HG03439 (cell line): ENCODE data around the gene KLHL15.
A peak's percentile ranks its signal among the peaks of the same experiment; 100 is the strongest.
"Not testable (repeated sequence)": the region's sequence is repeated elsewhere in the genome, so short reads cannot be mapped to it uniquely, and the experiment has no call there.

Experiments used
- ATAC-seq: cut with Tn5 transposase; IDR thresholded peaks from one replicate; pipeline ENCODE4 v1.9.1; 2021; ENCODE audit warnings: mild to moderate bottlenecking, moderate library complexity; ENCODE audit not compliant: unreplicated experiment

Gene KLHL15, protein sequence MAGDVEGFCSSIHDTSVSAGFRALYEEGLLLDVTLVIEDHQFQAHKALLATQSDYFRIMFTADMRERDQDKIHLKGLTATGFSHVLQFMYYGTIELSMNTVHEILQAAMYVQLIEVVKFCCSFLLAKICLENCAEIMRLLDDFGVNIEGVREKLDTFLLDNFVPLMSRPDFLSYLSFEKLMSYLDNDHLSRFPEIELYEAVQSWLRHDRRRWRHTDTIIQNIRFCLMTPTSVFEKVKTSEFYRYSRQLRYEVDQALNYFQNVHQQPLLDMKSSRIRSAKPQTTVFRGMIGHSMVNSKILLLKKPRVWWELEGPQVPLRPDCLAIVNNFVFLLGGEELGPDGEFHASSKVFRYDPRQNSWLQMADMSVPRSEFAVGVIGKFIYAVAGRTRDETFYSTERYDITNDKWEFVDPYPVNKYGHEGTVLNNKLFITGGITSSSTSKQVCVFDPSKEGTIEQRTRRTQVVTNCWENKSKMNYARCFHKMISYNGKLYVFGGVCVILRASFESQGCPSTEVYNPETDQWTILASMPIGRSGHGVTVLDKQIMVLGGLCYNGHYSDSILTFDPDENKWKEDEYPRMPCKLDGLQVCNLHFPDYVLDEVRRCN

DNA sequence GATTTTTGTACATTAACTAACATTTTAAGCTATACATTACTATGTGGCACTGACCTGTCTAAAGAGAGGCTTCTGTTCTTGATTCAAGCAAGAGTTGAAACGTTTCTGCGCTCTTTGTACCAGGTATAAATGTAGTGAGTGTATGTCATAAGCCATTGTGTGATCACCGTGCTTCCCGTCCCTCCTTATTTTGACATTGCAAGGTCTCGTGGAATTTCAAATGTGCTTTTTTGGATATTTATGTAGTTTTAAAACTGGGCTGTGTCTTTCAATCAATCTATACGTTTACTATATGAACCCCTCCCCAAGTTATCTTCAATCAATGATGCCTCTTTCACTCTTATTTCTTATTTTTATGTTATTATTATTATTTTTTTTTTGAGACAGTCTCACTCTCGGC lies at the start of gene KLHL15:
Gene KLHL15 (minus strand): TSS at position 101 of the 400 bp plus-strand sequence. CDS start 20,493 bp downstream, outside the sequence.
- ATAC-seq: no peak

DNA sequence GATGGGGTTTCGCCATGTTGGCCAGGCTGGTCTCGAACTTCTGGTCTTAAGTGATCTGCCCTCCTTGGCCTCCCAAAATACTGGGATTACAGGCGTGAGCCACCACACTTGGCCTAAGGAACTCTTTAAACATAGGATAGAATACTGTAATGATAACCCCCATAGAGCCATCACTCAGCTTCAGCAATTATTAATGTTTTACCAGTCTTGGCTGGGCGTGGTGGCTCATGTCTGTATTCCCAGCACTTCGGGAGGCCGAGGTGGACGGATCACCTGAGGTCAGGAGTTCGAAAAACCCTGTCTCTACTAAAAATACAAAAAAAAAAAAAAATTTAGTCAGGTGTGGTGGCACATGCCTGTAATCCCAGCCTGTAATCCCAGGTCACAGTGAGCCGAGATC lies 42.9 kb upstream of the KLHL15 start:
- ATAC-seq: no peak

DNA sequence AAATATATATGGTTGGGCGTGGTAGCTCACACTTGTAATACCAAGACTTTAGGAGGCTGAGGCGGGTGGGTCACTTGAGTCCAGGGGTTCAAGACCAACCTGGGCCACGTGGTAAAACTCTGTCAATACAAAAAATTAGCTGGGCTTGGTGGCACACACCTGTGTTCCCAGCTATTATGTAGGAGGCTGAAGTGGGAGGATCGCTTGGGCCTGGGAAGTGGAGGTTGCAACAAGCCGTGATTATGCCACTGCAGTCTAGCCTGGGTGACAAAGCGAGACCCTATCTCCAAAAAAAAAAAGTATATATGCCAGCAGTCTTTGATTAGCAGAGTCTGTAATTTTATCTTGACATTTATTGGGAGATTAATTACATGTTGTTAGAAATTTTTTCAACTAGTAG lies 36.5 kb upstream of the KLHL15 start:
- no peak for ATAC-seq

DNA sequence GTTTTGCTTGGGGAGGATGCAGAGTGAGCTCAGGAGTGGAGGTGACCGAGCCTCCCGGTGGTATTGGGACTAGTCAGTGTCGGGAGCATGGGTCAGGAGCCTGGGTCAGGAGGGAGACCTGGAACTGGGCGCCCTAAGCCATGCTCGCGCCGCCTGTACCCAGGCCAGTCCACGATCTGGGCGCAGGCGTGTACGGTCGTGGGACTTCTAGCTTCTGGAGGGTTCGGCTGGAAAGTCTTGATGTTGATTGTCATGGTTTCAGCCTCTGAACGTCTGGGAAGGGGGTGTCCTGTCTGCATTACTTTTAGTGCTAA lies 28.0 kb upstream of the KLHL15 start:
- peak; percentile 19 for ATAC-seq

DNA sequence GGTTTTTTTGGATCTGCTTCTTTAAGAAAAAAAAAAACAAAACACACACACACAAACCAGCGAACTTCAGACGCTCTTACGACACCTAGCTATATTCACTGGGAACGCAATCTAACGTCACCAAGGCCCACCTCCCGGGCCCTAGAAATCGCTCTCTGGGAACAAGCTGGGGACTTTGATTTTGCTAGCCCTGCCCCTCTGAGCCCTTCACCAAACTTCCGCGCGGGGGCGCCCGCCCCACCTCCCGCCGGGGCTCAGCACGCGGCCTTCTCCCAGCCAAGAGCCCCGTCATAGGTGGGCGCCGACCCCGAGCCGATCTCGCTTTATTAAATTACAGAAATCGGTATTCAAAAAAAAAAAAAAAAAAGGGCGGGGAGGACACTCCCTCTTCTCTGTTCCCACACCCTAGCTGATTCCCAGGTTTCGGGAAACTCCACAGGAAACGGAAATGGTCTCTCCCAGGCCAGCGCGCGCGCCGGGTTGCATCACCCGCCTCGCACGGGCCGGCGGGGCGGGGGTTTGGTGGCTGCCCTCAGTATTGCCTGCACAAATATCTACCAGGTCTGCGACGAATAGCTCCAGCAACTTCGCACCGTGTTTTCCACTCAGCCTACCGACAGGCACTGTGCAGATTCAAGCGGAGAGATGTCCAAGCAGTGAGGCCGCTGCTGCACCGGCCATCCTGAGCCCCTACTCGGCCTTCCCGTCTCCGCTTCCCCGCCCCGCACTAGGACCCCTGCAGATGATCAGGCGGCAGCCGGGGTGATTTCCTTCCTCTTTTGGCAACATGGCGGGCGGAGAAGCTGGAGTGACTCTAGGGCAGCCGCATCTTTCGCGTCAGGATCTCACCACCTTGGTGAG lies 27.4 kb upstream of the KLHL15 start, which contains the start of gene EIF2S3:
Gene EIF2S3 (plus strand): TSS at position 775 of the 861 bp plus-strand sequence. CDS start 13 bp downstream, at position 788.
- ATAC-seq: peak; percentile 89

DNA sequence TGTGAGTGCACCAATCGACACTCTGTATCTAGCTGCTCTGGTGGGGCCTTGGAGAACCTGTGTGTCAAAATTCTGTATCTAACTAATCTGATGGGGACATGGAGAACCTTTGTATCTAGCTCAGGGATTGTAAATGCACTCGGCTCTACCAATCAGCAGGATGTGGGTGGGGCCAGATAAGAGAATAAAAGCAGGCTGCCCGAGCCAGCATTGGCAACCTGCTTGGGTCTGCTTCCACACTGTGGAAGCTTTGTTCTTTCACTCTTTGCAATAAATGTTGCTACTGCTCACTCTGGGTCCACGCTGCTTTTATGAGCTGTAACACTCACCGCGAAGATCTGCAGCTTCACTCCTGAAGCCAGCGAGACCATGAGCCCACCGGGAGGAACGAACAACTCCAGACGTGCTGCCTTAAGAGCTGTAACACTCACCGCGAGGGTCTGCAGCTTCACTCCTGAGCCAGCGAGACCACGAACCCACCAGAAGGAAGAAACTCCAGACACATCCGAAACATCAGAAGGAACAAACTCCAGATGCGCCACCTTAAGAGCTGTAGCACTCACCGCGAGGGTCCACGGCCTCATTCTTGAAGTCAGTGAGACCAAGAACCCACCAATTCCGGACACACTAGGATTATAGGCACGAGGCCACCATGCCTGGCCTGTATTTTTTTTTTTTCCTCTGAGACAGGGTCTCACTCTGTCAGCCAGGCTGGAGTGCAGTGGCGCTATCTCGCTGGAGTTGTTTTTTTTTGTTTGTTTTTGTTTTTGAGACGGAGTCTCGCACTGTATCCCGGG lies 23.7 kb upstream of the KLHL15 start:
- ATAC-seq: not testable (repeated sequence)

DNA sequence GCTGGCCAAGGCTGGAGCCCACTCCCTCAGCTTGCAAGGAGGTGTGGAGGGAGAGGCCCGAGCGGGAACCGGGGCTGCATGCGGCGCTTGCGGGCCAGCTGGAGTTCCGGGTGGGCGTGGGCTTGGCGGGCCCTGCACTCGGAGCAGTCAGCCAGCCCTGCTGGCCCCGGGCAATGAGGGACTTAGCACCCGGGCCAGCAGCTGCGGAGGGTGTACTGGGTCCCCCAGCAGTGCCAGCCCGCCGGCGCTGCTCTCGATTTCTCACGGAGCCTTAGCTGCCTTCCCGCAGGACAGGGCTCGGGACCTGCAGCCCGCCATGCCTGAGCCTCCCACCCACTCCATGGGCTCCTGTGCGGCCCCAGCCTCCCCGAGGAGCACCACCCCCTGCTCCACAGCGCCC lies 22.7 kb upstream of the KLHL15 start:
- ATAC-seq: not testable (repeated sequence)

DNA sequence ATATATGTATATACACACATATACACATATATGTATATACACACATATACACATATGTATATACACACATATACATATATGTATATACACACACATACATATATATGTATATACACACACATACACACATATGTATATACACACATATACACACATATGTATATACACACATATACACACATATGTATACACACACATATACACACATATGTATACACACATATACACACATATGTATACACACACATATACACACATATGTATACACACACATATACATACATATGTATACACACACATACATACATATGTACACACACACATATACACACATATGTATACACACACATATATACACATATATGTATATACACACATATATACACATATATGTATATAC lies 19.1 kb upstream of the KLHL15 start:
- not testable (repeated sequence) for ATAC-seq

DNA sequence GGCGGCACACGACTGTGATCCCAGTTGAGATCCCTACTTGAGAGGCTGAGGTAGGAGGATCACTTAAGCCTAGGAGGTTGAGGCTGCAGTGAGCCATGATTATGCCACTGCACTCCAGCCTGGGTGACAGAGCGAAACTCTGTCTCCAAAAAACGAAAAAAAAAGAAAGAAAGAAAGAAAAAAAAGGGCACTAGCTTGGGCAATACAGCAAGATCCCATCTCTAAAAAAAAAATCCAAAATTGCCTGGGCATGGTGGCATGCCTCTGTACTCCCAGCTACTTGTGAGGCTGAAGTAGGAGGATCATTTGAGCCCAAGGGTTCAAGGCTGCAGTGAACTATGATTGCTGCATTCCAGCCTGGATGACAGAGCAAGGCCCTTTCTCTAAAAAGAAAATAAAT lies 10.7 kb upstream of the KLHL15 start:
- ATAC-seq: no peak

DNA sequence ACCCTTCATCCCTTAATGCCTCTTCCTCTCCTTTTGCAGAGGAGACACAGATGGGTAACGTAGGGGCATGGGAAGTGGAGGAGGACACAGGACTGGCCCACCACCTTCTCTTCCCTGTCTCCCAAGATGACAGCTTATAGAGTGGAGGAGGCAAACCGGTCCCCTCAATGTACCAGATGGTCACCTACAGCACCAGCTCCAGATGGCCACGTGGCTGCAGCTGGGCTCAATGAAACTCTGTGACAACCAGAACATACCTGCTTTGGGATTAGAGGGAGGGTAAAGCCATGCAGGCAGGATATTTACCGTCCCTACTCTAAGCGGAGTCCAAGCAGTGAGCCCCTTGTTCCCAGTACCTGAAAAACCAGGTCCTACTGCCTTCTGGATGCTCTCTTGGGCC lies 7.5 kb upstream of the KLHL15 start:
- ATAC-seq: no peak

DNA sequence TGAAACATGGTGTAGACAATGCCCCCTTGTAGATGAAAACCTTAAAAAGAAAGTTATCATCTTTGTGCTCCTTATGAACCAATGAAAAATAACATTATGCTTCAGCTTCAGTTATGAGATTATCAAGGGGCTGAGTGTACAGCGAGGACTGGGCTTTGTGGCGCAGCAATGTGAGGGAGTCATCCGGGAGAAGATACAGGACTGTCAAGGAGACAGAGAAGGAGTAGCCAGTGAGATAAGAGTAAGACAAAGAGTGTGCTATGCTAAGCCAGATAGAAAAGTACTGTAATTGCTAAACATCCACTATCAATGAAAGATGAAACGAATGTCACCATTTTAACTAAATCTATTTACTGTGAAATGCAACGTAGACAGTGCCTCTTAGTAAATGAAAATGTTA lies 3.6 kb upstream of the KLHL15 start:
- ATAC-seq: no peak

DNA sequence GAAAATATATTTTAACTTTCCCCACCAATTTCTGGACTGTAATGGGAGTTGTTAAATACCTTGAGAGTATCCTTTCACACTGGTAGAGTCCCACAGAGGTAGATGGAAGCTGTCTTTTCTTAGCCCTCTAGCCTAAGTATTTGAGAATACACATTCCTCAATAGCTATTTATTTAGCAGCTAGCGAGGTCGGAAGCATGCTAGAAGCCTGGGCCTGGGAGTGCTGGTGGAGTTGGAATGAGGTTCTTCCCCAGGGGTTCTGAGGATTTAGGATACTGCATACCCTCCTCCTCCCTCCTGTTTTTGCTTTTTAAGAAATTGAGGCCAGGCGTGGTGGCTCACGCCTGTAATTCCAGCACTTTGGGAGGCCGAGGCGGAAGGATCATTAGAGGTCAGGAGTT lies 999 bp upstream of the KLHL15 start:
- no peak for ATAC-seq

DNA sequence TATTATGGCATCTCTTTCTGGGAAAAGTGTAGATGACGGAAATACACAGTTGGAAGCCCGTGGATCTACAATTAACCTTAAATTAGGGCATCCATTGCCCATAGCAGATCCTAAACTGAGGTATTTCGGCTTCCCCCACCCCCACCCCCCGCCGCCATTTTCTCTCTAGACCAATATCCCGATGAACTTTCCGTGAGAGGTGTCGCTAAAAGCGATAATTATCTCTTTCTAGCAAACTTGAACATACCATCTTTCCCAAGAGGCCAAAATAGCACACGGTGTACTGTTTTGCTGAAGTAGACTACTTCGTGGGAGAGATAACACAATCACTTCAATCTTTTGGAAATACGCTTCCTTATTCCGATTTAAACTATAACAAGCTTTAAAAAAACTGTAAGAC lies 554 bp downstream of the KLHL15 start:
- ATAC-seq: no peak

DNA sequence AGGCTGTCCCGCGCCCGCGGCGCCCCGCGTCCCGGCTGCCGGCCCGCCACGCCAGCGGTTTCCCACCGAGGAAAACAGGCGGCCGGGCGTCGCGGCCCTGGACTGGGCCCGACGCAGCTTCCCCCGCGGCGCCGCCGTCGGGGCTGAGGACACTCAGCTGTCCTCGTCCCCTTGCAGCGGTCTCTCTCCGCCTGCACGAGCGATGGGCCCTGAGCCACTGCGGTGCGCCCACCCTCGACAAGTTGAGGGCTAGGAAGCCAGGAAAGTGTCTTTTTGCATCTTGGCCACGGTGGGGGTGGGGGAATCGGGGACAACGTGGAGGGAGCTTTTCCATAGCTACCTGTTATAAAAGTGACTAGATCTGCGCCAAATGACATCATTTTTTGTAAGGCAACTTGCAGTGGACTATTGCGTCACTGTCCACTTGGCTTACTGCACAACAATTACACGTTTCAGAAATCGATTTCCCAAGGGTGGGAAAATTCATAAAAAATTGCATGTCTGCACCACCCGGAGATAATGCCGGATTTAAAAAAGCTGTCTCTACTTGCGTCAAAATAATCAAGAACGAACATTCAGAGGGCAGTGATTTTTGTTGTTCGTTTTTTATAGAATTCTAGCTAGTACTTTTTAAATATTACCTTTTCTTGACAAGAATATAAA lies 1.1 kb downstream of the KLHL15 start:
- ATAC-seq: peak; percentile 33

DNA sequence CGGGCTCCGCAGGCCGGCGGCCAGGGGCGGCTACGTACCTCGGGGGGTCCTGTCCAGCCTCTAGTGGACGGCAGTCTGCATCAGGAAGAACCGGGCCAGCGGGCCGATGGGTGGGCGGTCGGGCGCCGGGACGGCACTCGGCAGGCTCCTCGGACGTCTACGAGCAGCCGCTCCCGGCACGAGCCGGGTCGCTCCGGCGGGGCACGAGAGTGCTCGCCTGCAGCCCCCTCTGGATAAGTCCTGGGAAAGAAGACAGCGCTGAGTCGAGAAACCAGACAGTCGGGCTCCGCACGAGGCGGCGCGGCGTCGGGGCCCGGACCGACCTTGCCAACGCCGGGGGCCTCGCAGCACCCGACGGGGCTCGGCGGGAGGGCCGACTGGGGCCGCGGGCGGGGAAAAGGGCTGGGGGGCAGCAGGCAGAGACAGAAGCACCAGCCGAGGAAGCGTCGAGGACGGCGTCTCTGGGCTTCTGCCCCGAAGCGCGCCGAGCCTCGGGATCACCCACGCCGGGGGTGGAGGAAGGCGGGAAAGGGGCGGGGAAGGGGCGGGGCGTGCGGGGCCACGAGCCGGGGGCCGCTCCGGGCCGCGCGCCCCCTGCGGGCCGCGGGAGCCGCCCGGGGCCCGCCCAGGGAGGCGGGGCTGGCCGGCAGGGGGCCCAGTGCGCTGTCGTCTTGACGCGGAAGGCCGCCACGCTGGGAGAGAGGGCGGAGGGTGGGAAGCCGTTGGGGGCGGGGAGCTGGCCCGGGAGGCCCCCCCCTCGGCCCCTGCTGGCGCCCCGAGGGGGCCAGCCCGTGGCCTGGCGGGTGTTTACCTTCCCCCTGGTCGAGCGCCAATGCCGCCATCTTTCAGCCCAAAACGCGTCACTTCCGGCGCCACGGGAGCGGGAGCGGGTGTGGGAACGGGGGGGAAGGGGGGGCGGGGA lies 1.9 kb downstream of the KLHL15 start:
- ATAC-seq: peak; percentile 84

DNA sequence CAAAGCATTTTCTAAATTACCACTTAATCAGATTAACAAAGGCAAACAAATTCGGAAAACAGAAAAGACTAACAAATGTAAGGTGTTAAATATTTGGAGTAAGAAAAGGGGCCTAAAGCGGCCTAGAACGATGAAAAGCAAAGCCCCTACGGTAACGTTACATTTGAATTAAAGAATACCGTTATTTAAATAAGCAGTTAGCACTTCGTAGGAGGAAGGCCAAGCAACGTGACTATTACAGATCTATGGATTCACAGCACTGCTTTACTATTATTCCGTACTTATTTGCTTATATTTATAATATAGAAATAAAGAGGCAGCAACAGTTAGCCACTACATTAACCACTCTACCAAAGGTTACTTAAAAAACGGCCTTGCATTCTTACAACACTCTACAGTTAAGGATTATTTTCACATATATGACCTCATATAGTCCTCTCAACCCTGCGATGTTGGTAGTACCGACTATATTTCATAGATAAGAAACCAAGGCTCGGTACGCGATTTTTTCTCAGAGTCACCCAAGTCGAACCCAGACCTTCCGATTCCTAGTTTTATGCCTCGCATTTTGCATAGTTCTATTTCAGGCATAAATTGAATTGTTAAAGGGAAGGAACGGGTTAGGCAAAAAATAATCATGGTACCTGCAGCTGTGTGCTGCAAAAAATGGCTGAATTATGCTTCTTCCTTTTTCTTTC lies 2.9 kb downstream of the KLHL15 start:
- no peak for ATAC-seq

DNA sequence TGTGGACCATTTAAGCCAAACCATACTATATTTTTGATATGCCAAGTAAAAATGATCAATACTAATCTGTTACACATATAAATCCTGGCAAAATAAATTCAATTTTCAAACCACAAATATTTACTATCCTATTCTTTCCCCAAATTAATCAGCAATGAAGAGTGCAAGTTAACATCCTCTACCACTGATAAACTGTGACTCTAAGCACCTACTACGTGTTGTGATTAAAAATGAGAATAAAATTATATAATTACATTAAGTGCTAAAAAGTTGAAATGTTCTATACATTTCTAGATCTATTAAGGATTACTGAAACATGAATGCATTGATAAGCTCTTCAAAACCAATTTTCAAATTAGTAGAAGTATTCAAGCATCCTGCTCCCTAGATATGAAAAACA lies 3.4 kb downstream of the KLHL15 start:
- ATAC-seq: no peak

DNA sequence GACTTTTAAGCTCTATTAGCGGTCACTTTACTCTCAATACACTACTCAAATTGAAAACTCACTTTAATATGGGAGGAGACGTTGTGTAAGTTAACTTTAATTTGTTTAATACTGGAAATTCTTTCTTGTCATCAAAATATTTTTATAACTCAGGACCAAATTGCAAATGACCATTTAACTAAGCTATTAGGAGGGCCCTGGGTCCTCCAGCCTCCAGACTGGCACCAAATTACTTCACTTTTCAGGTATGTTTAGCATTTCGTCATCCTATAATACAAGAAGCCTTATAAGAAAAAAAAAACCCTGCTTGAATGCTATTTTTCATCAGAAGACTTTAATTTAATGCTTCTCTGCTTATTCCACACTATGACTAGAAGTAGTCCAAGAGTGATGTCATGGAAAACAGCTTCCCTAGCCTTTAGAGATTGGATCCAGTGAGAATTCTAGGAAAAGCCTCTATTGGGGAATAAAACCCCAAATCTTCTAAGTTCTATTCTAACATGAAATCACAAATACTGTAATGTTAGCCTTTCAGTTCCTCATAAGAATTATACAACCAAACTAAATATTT lies 6.6 kb downstream of the KLHL15 start:
- no peak for ATAC-seq
